Endothelial cell of umbilical vein (primary cell): Measurements from ENCODE around the gene TBC1D8. TPM values are rescaled to one million over a fixed set of nuclear protein-coding genes. Genes with fewer than 3 reads are reported as not detected.

Experiments
- BruUV-seq: library from RNA; stranded (reverse); fragments of 400-500 nt; replicated peaks from 2 replicates; lab custom pipeline; 2021; lab: Mats Ljungman, UMichigan
- CTCF ChIA-PET: fragments of 300-600, 350-600 bp; sonication (Branson Sonifier 250); formaldehyde crosslinking; loops from one replicate; lab custom pipeline; 2021; ENCODE audit warnings: antibody characterized with exemption, inconsistent platforms; lab: Charles Lee
- POLR2A ChIA-PET: fragments of 300-600, 350-600 bp; sonication (Branson Sonifier 250); formaldehyde crosslinking; loops from one replicate; lab custom pipeline; 2021; ENCODE audit warnings: antibody characterized with exemption, inconsistent platforms; lab: Charles Lee
- DNase-seq: peaks from one replicate; pipeline ENCODE4 v3.0.0-alpha.2; 2011; ENCODE audit warnings: low read depth, low spot score
- FAIRE-seq: peaks from 2 replicates; lab custom pipeline; 2011; peaks lifted over from hg19 to GRCh38; lab: Jason Lieb, UNC
- H2AFZ ChIP-seq: 2 replicates; pipeline ENCODE4 v1.6.0; 2012; ENCODE audit warnings: low read depth, low read length, control low read depth, inconsistent platforms
- H3K27ac ChIP-seq: 2 replicates; pipeline ENCODE4 v1.5.1; 2011; ENCODE audit warnings: low read depth, mild to moderate bottlenecking, control low read depth, low read length, moderate library complexity; ENCODE audit not compliant: insufficient read depth
- H3K27me3 ChIP-seq, 2 experiments: 2 replicates each; pipeline versions ENCODE4 v1.6.0 to v1.6.1; 2011; ENCODE audit warnings: low read length in 2 of 2, mixed read lengths in 1 of 2; ENCODE audit not compliant: control insufficient read depth in 2 of 2, insufficient read depth in 2 of 2
- H3K36me3 ChIP-seq, 2 experiments: 2 replicates in 1 of 2; 3 replicates in 1 of 2; pipeline ENCODE4 v1.5.1; 2011; ENCODE audit warnings: low read length in 2 of 2, mild to moderate bottlenecking in 1 of 2, moderate library complexity in 1 of 2; ENCODE audit not compliant: control insufficient read depth in 2 of 2, insufficient read depth in 2 of 2; ENCODE audit errors: extremely low read depth in 1 of 2
- H3K4me1 ChIP-seq: 3 replicates; pipeline ENCODE4 v1.5.1; 2011; ENCODE audit warnings: mild to moderate bottlenecking, low read length; ENCODE audit not compliant: control insufficient read depth, insufficient read depth; ENCODE audit errors: extremely low read depth
- H3K4me2 ChIP-seq: 2 replicates; pipeline ENCODE4 v1.6.1; 2011; ENCODE audit warnings: low read length, control low read depth, mixed read lengths; ENCODE audit not compliant: insufficient read depth
- H3K4me3 ChIP-seq, 3 experiments: fragments of 200-600 bp in 1 of 3; sonication (generic), shearing (Covaris generic) in 1 of 3; replicated peaks in 1 of 3; 2 replicates each; pipeline ENCODE4 v1.5.1; 2011 to 2016; ENCODE audit warnings: control low read depth in 3 of 3, low read length in 3 of 3, mild to moderate bottlenecking in 2 of 3, inconsistent platforms in 1 of 3, low read depth in 1 of 3, moderate library complexity in 1 of 3; ENCODE audit not compliant: insufficient read depth in 1 of 3
- H3K79me2 ChIP-seq: 2 replicates; pipeline ENCODE4 v1.6.0; 2012; ENCODE audit warnings: low read length, inconsistent platforms; ENCODE audit not compliant: control insufficient read depth, insufficient read depth
- H3K9ac ChIP-seq: replicated peaks from 2 replicates; pipeline ENCODE3; 2011; ENCODE audit warnings: low read length, control low read depth; ENCODE audit not compliant: insufficient read depth; ENCODE audit errors: extremely low read depth
- H3K9me1 ChIP-seq: replicated peaks from 3 replicates; pipeline ENCODE4 v1.6.0; 2011; ENCODE audit warnings: mild to moderate bottlenecking, low read length; ENCODE audit not compliant: control insufficient read depth, insufficient read depth; ENCODE audit errors: extremely low read depth
- H3K9me3 ChIP-seq: replicated peaks from 2 replicates; pipeline ENCODE4 v1.5.1; 2012; ENCODE audit warnings: low read length, inconsistent platforms; ENCODE audit not compliant: control insufficient read depth, insufficient read depth
- H4K20me1 ChIP-seq: replicated peaks from 2 replicates; pipeline ENCODE3; 2011; ENCODE audit warnings: mild to moderate bottlenecking, low read length; ENCODE audit not compliant: control insufficient read depth, insufficient read depth; ENCODE audit errors: extremely low read depth
- CTCF ChIP-seq, 2 donors: IDR thresholded peaks; 1 replicate in 1 of 2; 2 replicates in 1 of 2; pipeline ENCODE4 v1.5.1; 2011; ENCODE audit warnings: low read length in 2 of 2, mild to moderate bottlenecking in 2 of 2, moderate library complexity in 2 of 2, control low read depth in 1 of 2, inconsistent platforms in 1 of 2, low read depth in 1 of 2; ENCODE audit not compliant: insufficient read depth in 1 of 2; ENCODE audit errors: extremely low read depth in 1 of 2
- EZH2 ChIP-seq: IDR thresholded peaks from 2 replicates; pipeline ENCODE4 v1.6.1; 2012; ENCODE audit warnings: borderline replicate concordance, low read depth, mild to moderate bottlenecking, moderate library complexity, low read length, inconsistent platforms; ENCODE audit not compliant: severe bottlenecking
- FOS ChIP-seq: IDR thresholded peaks from 2 replicates; pipeline ENCODE4 v1.6.1; 2011; ENCODE audit warnings: mild to moderate bottlenecking, low read length, moderate library complexity, borderline replicate concordance; ENCODE audit not compliant: insufficient read depth
- GATA2 ChIP-seq: IDR thresholded peaks from 2 replicates; pipeline ENCODE4 v1.7.0; 2011; ENCODE audit warnings: low read depth, mild to moderate bottlenecking, moderate library complexity, mixed read lengths, low read length; ENCODE audit not compliant: insufficient read length, insufficient read depth
- JUN ChIP-seq: IDR thresholded peaks from 2 replicates; pipeline ENCODE4 v1.6.1; 2011; ENCODE audit warnings: borderline replicate concordance, low read depth; ENCODE audit not compliant: insufficient read length, insufficient read depth
- MAX ChIP-seq: IDR thresholded peaks from 2 replicates; pipeline ENCODE4 v1.6.1; 2011; ENCODE audit not compliant: insufficient read depth, insufficient read length
- MYC ChIP-seq: IDR thresholded peaks from one replicate; pipeline ENCODE4 v1.6.1; 2011; ENCODE audit warnings: mild to moderate bottlenecking, low read depth, low read length
- POLR2A ChIP-seq: IDR thresholded peaks from 2 replicates; pipeline ENCODE4 v1.6.1; 2012; ENCODE audit warnings: low read depth, mild to moderate bottlenecking, control low read depth, low read length
- POLR2AphosphoS5 ChIP-seq: IDR thresholded peaks from 2 replicates; pipeline ENCODE4 v1.6.1; 2012; ENCODE audit warnings: low read depth, mild to moderate bottlenecking, control low read depth, low read length, moderate library complexity; ENCODE audit not compliant: insufficient read depth
- dilution Hi-C: fragments of 300-500 bp; cut with MboI; formaldehyde crosslinking; loops from one replicate; pipeline ENCODE4 v1.15.0; 2019; ENCODE audit warnings: low sequenced_read_pairs; ENCODE audit not compliant: extremely low pct_ligation_motif_present
- intact Hi-C: fragments of 100-400 bp; cut with micrococcal nuclease; formaldehyde crosslinking; loops from one replicate; pipeline ENCODE4 v1.10.0; 2022
- polyA plus RNA-seq, 4 experiments: library from polyadenylated mRNA; depleted of rRNA in 3 of 4; stranded (reverse) in 3 of 4; unstranded in 1 of 4; fragments of >200 nt; gene quantifications; 2 replicates each; pipeline versions ENCODE4 v1.2.1 to v1.2.3, GENCODE V29; 2011 to 2012; ENCODE audit warnings: missing spikeins in 1 of 4
- total RNA-seq: library from RNA; stranded (reverse); gene quantifications from 2 replicates; pipeline ENCODE4 v1.2.3, GENCODE V29; 2021

TBC1D8 gene
- total and polyA plus RNA-seq, 2 donors (not counting 3 experiments of a cell fraction or from before 2014, with no cell fraction given): 28.5 to 32.1 TPM

- FAIRE-seq (no peak), DNase-seq (no peak)
- Histone ChIP-seq H3K9me1 (no peaks in the 10 kb centered on the region), H3K4me3 (no peak overlapping the region), H3K4me1 (no peaks in the 10 kb centered on the region), H3K79me2 (no peaks in the 10 kb centered on the region), H3K4me2 (no peak overlapping the region), H3K36me3 (peaks cover 3 to 34% of the 10 kb centered on the region in 2 experiments), H2AFZ (no peak overlapping the region), H3K9ac (no peak overlapping the region), H3K27me3 (no peaks in the 10 kb centered on the region), H3K9me3 (no peaks in the 10 kb centered on the region), H4K20me1 (no peaks in the 10 kb centered on the region), H3K27ac (no peak overlapping the region)
- ChIA-PET POLR2A (no interaction called here), CTCF (no interaction called here)
- dilution Hi-C loops: no loop called here
- no TSS peak for BruUV-seq
- no peak for TF ChIP-seq FOS
- TF ChIP-seq JUN: no peak
- TF ChIP-seq MYC: no peak
- no peak for TF ChIP-seq CTCF (IDR thresholded peaks at IDR 0.05; ENCODE audit: extremely low read depth in 1 of 2, insufficient read depth in 1 of 2, low read depth in 1 of 2, low read length in 2 of 2)
- no peak for TF ChIP-seq GATA2
- no peak for TF ChIP-seq EZH2
- TF ChIP-seq MAX: no peak
- no peak for TF ChIP-seq POLR2AphosphoS5
- TF ChIP-seq POLR2A: no peak
- intact Hi-C loops: no loop called here
Measured at GRCh38 chr2:100967716-100968115, 183.5 kb downstream of the TBC1D8 start.
